Measurements from ENCODE around the gene CTAG1B.
"Not testable (repeated sequence)": the region's sequence is repeated elsewhere in the genome, so short reads cannot be mapped to it uniquely, and the experiment has no call there.

The CTAG1B gene

GRCh38 chrX:154620767-154621414 lies 1.8 kb upstream of the CTAG1B start:
- DNase-seq (ENCODE audit: low spot score) = not testable (repeated sequence)

- DNase-seq (ENCODE audit: low spot score) = not testable (repeated sequence)
Observed at GRCh38 chrX:154613586-154613985, 5.5 kb downstream of the CTAG1B start.

GRCh38 chrX:154611146-154611545 lies 7.9 kb downstream of the CTAG1B start:
- DNase-seq (ENCODE audit: low spot score) = not testable (repeated sequence)

GRCh38 chrX:154608823-154609222 lies 10.3 kb downstream of the CTAG1B start:
- DNase-seq (ENCODE audit: low spot score) = not testable (repeated sequence)

GRCh38 chrX:154607976-154608375 lies 11.1 kb downstream of the CTAG1B start:
- not testable (repeated sequence) for DNase-seq (ENCODE audit: low spot score)

GRCh38 chrX:154607370-154607769 lies 11.7 kb downstream of the CTAG1B start:
- no peak for DNase-seq (ENCODE audit: low spot score)

GRCh38 chrX:154605566-154605965 lies 13.5 kb downstream of the CTAG1B start:
- DNase-seq (ENCODE audit: low spot score) = no peak

- DNase-seq (ENCODE audit: low spot score) = peak; percentile 43
Observed at GRCh38 chrX:154603438-154604430, 15.3 kb downstream of the CTAG1B start.

- no peak for DNase-seq (ENCODE audit: low spot score)
Observed at GRCh38 chrX:154602766-154603437, 16.2 kb downstream of the CTAG1B start.

GRCh38 chrX:154602226-154602625 lies 16.9 kb downstream of the CTAG1B start:
- no peak for DNase-seq (ENCODE audit: low spot score)

GRCh38 chrX:154600759-154601374 lies 18.2 kb downstream of the CTAG1B start:
- DNase-seq (ENCODE audit: low spot score) = peak; percentile 9

- no peak for DNase-seq (ENCODE audit: low spot score)
Observed at GRCh38 chrX:154599531-154599930, 19.6 kb downstream of the CTAG1B start.

- no peak for DNase-seq (ENCODE audit: low spot score)
Observed at GRCh38 chrX:154598656-154599055, 20.4 kb downstream of the CTAG1B start.

GRCh38 chrX:154597221-154597620 lies 21.9 kb downstream of the CTAG1B start:
- DNase-seq (ENCODE audit: low spot score) = no peak

GRCh38 chrX:154596290-154596929 lies 22.7 kb downstream of the CTAG1B start:
- DNase-seq (ENCODE audit: low spot score) = peak; percentile 25

- DNase-seq (ENCODE audit: low spot score) = no peak
Observed at GRCh38 chrX:154595559-154596249, 23.4 kb downstream of the CTAG1B start.

GRCh38 chrX:154594491-154594890 lies 24.6 kb downstream of the CTAG1B start:
- DNase-seq (ENCODE audit: low spot score) = no peak

GRCh38 chrX:154593201-154593600 lies 25.9 kb downstream of the CTAG1B start:
- DNase-seq (ENCODE audit: low spot score) = no peak

GRCh38 chrX:154592505-154592904 lies 26.6 kb downstream of the CTAG1B start:
- DNase-seq (ENCODE audit: low spot score) = no peak

- not testable (repeated sequence) for DNase-seq (ENCODE audit: low spot score)
Observed at GRCh38 chrX:154590415-154590814, 28.7 kb downstream of the CTAG1B start.

All from LoVo (cell line).